Stimulated activated CD8-positive, alpha-beta memory T cell treated with anti-CD3 and anti-CD28 coated beads, Interleukin-4, amount 100 ng/mL, for 4 hours (primary cell): ENCODE results near the gene ANGPTL4.
"Not testable (repeated sequence)": the region's sequence is repeated elsewhere in the genome, so short reads cannot be mapped to it uniquely, and the experiment has no call there.

Source experiments
- DNase-seq, 2 donors: peaks; one replicate each; pipeline ENCODE4 v3.0.0-alpha.2; 2020; ENCODE audit warnings: low read depth in 2 of 2, low spot score in 1 of 2

Gene ANGPTL4, protein sequence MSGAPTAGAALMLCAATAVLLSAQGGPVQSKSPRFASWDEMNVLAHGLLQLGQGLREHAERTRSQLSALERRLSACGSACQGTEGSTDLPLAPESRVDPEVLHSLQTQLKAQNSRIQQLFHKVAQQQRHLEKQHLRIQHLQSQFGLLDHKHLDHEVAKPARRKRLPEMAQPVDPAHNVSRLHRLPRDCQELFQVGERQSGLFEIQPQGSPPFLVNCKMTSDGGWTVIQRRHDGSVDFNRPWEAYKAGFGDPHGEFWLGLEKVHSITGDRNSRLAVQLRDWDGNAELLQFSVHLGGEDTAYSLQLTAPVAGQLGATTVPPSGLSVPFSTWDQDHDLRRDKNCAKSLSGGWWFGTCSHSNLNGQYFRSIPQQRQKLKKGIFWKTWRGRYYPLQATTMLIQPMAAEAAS

DNA sequence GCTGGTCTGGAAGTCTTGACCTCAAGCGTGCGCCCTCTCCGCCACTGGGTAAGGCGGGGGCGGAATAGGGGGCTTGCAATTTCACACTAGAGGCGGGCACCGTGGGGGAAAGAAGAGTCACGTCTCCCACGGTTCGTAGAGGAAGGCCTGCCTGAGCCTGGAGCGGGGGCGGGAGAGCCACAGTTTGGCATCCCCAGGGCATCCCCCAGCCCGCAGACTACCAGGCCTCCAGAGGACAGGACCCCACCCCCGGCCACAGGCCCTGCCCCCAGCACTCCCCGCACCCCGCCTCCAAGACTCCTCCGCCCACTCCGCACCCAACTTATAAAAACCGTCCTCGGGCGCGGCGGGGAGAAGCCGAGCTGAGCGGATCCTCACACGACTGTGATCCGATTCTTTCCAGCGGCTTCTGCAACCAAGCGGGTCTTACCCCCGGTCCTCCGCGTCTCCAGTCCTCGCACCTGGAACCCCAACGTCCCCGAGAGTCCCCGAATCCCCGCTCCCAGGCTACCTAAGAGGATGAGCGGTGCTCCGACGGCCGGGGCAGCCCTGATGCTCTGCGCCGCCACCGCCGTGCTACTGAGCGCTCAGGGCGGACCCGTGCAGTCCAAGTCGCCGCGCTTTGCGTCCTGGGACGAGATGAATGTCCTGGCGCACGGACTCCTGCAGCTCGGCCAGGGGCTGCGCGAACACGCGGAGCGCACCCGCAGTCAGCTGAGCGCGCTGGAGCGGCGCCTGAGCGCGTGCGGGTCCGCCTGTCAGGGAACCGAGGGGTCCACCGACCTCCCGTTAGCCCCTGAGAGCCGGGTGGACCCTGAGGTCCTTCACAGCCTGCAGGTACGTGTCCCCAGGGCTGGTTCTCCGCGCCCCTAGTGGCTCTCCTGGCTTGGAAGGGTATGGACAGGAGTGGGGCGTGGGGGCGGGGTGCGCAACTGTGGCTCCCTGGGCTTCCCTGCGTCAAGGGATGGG lies at the start of gene ANGPTL4:
ANGPTL4 (plus strand) TSS at position 353 of the 969 bp plus-strand sequence; CDS start at position 520, 167 bp downstream.
- peak; percentile 16 to 60 for DNase-seq

DNA sequence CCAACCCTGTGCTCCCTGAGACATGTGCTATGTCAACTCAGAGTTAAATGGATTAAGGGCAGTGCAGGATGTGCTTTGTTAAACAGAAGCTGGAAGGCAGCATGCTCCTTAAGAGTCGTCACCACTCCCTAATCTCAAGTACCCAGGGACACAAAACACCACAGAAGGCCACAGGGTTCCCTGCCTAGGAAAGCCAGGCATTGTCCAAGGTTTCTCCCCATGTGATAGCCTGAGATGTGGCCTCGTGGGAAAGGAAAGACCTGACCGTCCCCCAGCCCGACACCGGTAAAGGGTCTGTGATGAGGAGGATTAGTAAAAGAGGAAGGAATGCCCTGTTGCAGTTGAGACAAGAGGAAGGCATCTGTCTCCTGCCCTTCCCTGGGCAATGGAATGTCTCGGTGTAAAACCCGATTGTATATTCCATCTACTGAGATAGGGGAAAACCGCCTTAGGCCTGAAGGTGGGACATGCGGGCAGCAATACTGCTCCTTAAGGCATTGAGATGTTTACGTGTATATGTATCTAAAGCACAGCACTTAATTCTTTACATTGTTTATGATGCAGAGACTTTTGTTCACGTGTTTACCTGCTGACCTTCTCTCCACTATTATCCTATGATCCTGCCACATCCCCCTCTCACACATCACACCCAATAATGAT lies 48.8 kb upstream of the ANGPTL4 start:
- DNase-seq: not testable (repeated sequence)

DNA sequence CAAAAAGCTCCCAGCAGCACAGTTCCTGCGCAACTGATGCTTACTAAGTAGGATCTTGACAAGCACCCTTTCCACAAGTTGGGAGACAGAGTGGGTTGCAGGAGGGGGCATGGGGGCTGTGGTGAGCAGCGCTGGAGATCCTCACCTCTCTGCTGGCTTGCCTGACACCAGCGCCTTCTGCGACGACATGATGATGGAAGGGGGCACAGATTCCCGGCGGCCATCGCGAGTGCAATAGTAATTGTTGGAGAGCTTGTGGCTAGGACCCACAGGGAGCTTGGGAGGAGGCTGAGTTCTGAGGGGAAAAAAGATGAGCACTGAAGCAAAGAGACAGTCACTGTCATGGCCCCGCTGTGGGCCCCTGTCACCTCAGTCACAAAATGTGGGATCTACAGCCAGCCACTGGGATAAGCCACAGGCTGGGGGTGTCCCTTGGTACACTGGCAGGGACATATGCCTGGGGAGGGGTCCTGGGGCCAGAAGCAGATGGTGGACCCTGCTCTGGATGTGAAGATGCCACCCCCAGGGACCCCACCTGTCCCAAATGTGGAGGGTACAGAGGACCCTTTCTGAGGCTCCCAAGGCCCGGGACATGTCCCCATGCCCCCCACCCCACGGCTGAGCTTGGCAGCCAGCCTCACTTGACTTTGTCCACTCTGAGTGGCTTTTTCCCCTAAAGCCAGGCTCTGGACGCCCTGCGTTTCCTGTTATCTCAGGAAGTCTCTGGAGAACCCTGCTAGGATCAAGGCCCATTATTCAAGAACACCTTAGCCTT lies 47.4 kb upstream of the ANGPTL4 start:
- DNase-seq: no peak

DNA sequence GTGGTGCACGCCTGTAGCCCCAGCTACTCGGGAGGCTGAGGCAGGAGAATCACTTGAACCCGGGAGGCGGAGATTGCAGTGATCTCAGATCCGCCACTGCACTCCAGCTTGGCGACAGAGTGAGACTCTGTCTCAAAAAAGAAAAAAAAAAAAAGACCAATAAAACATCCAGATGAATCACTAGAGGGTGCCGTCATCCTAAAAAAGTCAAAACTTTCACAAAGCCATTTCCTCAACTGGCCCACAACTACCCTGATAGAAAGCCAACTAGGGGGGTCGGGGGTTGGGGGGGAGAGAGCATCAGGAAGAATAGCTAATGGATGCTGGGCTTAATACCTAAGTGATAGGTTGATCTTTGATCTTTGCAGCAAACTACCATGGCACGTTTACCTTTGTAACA lies 45.1 kb upstream of the ANGPTL4 start:
- DNase-seq: not testable (repeated sequence)

DNA sequence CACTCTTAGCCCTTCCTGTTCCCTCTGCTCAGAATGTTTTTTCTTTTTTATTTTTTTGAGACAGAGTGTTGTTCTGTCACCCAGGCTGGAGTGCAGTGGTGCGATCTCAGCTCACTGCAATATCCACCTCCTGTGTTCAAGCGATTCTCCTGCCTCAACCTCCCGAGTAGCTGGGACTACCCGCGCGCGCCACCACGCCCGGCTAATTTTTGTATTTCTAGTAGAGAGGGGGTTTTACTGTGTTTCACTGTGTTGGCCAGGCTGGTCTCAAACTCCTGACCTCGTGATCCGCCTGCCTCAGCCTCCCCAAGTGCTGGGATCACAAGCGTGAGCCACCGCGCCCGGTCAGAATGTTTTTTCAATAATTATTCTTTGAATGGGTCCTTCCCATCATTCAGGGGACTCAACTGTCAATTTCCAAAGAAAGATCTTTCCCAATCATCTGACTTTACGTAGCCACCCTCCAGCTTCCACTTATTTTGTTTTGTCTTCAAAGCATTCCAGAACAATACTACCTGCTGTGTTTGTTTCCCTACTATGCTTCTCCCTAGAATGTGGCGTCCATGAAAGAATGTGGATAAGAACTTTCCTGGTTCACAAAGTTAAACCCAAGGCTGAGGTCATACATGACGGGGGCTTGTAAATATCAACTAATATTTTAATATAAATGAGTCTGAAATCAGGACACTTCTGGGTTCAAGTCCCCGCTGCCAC lies 44.0 kb upstream of the ANGPTL4 start:
- DNase-seq: no peak

DNA sequence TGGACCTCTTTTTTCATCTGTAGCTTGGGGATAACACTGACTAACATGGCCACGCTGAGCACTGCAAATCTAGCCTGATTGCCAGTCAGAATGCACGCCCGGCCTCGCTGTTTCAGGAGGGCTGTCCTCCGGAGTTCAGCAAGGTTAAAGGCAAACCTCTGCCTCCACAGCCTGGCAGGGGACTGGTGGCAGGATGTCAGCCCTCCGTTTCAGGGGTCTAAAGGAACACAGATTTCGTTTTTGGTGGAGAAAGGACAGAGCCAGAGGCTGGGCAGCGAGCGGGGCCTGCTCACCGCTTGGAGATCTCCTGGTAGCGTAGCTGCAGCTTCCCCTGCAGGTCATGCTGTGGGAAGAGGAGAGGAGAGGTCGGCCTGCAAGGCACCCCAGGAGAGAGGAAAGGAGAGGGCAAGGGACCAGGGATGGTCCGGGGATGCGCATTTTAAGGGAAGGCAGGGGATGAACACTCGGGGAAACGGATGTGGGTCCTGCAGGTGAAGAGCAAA lies 43.3 kb upstream of the ANGPTL4 start:
- no peak for DNase-seq

DNA sequence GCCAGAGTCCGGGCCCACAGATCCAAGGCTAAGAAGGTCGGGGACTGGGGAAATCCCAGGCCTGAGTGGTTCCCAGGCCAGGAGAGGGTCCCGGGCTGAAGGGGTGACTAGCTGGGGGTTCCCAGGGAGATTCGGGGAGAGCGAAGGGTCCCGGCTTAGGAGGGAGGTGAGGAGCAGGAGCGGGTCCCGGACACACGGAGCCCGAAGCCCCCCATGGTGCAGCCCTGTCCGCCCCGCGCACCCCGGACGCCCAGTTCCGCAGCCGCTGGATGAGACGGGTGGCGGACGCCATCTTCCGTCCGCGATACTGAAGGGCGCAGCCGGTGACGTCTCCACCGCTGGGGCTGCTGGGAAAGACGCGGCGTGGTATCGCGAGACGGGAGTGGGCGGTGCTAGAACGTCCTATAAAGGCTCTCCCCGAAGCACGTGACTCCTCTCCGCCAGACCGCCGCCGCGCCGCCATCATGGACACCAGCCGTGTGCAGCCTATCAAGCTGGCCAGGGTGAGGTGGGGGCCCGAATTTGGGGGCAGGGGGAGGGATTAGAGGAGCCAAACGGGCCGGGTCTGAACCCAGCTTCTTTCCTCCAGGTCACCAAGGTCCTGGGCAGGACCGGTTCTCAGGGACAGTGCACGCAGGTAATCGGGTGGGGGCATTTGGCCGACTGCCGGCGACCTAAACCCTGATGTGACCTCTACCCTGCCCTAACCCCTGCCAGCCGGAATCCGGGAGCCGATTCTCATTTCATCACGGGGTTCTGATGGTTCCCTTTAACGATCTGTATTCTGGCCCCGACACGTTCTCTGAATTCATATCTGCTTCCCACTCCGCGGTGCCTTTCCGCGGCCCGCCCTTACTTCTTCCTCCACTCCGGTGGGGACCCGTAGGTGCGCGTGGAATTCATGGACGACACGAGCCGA lies 42.6 kb upstream of the ANGPTL4 start, which contains the start of the genes NDUFA7 and RPS28:
NDUFA7 (minus strand) TSS at position 309 of the 919 bp plus-strand sequence; CDS start at position 292, 17 bp downstream.
RPS28 (plus strand) TSS at position 430 of the 919 bp plus-strand sequence; CDS start at position 465, 35 bp downstream.
- peak; percentile 95 to 97 for DNase-seq

DNA sequence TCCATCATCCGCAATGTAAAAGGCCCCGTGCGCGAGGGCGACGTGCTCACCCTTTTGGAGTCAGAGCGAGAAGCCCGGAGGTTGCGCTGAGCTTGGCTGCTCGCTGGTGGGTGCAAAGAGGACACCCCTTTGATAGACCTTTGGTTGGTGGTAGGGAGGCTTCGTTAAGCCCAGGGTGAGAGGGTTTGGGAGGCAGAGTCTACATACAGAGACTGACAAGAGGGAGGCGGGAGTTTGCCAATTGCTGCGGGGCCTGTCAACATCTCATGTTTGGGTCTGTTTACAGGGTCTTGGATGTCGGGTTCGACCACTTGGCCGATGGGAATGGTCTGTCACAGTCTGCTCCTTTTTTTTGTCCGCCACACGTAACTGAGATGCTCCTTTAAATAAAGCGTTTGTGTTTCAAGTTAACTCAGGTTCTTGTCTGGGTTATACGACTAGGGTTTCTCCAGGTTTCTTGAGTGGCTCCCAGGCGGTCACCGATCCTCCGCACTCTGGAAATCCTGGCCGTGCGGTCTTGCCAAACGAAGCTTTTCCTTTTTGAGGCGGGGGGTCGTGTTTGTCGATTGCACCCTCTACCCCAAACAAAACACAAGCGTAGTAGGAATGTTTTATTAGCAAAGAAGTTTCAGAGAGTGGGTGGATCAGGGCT lies 41.8 kb upstream of the ANGPTL4 start:
- DNase-seq: no peak

DNA sequence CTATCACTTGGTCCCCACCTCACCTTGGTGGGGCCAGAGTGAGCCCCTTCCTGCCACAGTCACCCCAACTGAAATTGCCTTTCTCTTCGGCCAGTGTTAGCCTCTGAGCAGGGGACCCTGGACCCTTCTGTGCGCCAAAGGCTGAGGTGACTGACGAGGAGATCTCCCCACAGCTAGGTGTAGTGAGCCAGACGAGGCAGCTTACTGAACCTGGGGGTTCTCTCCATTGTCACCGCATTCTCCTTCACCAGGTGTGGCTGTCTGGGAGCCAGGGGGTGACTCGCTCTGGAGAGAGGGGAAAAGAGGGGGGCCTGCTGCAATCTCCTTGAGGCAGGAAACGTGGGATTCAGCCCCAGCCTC lies 41.3 kb upstream of the ANGPTL4 start:
- no peak for DNase-seq

DNA sequence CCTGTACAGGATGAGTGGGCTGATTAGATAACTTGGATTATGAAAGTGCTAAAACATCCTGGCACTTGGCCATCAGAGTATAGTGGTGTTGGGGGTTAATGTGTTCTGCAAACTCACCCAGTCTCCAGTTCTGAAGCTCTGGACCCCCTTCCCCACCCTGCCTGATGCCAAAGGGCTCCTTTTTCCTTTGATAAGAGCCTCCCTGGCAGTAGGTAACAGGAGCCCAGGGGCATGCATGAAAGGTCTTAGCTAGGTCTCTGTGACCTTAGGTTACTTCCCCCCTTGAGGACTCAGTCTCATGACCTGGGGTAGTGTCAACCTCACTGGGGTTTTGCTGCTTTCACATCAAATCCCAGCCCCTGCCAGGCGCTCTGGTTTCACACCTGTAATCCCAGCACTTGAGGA lies 40.2 kb upstream of the ANGPTL4 start:
- no peak for DNase-seq

DNA sequence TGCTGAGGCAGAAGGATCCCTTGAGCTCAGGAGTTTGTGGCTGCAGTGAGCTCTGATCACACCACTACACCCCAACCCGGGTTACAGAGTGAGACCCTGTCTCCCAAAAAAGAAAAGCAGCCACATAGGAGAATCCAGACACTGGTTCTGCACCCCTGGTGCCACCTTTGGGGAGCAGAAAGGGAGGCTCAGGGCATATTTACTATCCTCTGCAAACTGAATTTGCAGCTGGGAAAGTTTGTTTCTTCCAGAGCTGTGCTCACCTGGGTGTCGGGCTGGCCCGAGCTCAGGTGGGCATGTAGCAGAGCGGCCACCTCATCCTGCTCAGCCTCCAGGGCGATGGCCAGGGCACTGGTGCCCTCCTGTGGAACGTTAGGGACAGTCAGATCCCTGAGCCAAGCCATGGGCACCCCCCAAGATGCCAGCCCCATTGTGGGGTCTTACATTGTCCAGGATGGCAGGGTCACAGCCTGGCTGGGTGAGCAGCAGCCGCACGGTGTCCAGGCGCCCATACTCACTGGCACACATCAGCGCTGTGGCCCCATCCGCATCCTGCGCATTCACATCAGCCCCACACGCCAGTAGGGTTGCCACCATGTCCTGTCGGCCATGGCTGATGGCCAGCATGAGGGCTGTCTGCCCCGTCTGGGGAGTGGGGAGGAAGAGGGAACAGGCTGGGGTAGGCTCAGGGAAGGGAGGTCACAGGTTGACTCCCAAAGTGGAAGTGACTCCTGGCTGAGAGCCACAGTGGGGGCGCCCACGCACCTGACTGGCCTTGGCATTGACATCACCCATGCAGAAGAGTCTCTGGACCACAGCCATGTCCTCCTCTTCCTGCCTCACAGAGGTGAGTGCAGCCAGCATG lies 39.5 kb upstream of the ANGPTL4 start:
- DNase-seq: no peak

DNA sequence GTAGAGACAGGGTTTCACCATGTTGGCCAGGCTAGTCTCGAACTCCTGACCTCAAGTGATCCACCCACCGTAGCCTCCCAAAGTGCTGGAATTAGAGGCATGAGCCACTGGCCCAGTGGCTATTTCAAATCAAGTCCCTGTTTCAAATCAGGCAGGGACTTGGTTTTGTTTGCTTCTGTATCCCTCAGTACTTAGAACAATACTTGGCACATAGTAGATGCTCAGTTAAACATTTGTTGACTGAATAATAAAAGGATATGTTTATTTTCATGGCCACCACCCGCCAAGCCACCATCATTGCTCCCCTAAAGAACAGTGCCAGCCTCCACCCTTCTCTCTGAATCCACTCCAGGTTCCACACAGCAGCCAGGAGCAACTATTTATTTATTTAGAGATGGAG lies 38.5 kb upstream of the ANGPTL4 start:
- no peak for DNase-seq

DNA sequence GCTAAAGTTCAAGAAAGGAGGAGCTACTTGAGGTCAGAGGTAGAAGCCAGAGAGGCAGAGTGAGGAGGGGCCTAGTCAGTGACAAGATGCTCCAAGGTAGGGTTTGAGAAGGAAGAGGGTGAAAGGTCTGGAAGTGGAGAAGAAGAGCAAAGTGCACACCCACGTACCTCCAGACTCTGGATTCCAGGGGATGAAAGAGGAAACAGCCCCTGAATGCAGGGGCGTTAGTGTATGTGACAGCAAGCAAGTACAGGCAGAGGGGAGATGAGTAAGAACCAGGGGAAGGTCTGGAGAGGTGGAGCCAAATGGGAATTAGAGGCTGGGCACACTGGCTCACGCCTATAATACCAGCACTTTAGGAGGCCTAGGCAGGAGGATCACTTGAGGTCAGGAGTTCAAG lies 34.0 kb upstream of the ANGPTL4 start:
- no peak for DNase-seq

DNA sequence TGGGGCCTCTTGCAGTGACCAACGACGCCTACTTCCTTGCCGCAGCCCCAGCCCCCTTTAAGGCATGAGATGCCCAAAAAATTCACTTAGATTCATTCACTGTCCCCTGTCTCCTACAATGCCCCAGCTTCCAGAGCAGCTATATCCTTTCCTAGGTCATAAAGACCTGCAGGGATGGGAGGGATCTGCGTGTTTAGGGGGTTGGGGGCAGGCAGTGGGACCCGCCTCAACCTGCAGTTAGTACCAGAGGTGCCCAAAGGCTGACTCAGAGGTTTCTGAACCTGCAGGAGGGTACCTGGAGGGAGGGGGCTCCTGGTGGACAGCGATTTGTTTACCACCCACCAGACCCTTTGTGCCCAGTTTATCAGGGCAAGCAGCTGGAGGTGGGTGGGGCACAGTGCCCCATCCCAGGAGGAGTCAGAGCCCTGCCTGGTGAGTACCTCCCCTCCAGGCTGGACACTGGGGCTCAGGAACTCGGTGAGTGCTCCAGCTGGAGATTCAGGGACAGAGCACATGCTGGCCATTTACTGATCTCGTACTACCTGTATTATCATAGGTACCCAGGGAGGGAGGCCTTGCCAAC lies 32.6 kb upstream of the ANGPTL4 start:
- no peak for DNase-seq

DNA sequence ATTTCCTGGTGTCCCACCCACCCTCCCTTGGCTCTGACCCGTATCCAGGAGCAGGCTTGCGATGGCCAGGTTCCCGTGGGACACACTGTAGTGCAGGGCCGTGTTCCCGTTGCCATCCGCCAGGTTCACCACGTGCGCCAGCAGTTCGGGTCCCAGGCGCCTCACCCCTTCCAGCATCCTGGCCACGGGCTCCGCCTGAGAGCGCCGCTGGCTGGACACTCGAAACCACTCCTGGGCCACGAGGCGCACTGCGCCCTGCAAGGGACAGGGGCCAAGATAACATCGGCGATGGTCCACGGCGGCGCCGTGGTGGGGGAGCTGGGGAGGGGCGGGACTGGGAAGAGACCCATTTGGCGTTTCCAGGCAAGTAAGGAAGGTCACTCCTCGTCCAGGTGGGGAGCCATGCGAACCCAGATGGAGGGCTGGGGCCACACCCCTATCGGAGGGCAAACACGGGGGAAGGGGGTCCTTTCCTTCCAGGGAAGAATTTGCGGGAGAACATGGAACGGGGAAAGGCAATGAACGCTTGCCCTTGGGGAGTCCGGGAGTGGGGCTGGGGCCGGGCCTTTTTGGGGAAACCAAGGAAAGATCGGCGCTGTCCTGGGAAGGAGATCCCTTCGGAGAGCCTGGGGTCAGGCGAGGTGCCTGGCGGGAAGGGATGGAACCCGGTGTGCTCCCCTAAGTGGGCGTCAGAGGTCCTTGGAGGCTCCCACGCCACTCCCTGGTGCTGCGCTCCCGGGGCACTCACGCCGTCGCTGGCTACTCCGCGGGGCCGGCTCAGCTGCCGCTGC lies 30.8 kb upstream of the ANGPTL4 start:
- DNase-seq: no peak
